GM23338 (cell line): ENCODE data around the gene APBB1IP. TPM values are rescaled to one million over a fixed set of nuclear protein-coding genes. Genes with fewer than 3 reads are reported as not detected.
A peak's percentile ranks its signal among the peaks of the same experiment; 100 is the strongest.

Experiments
- ATAC-seq: fragments of 200-7000 bp; cut with Tn5 transposase; 3 replicates; pipeline ENCODE4 v1.9.1; 2020
- DNase-seq: peaks from one replicate; pipeline ENCODE4 v3.0.0-alpha.2; 2015; ENCODE audit warnings: low spot score
- H2AFZ ChIP-seq: fragments of 200-600 bp; sonication (generic); 2 replicates; pipeline ENCODE4 v1.8.0; 2016; ENCODE audit warnings: antibody characterized with exemption, mild to moderate bottlenecking, moderate library complexity
- H3F3A ChIP-seq: fragments of 200-600 bp; sonication (generic); replicated peaks from 2 replicates; pipeline ENCODE4 v1.8.0; 2017; ENCODE audit warnings: antibody characterized with exemption, mixed run types, low read depth
- H3K27ac ChIP-seq: fragments of 200-600 bp; sonication (generic); 2 replicates; pipeline ENCODE4 v1.6.1; 2016; ENCODE audit warnings: low read depth
- H3K27me3 ChIP-seq: fragments of 200-600 bp; sonication (generic); 2 replicates; pipeline ENCODE4 v1.8.0; 2016; ENCODE audit warnings: mild to moderate bottlenecking, mixed run types, moderate library complexity; ENCODE audit not compliant: insufficient read depth
- H3K36me3 ChIP-seq: fragments of 200-600 bp; sonication (generic); 2 replicates; pipeline ENCODE4 v1.8.0; 2016; ENCODE audit warnings: mild to moderate bottlenecking; ENCODE audit not compliant: insufficient read depth
- H3K4me1 ChIP-seq: fragments of 200-600 bp; sonication (generic); 2 replicates; pipeline ENCODE4 v1.8.0; 2016; ENCODE audit warnings: mild to moderate bottlenecking, moderate library complexity; ENCODE audit not compliant: insufficient read depth
- H3K4me2 ChIP-seq: fragments of 200-600 bp; sonication (generic); 2 replicates; pipeline ENCODE4 v1.7.1; 2017; ENCODE audit warnings: mixed run types
- H3K4me3 ChIP-seq: fragments of 200-600 bp; sonication (generic); 2 replicates; pipeline ENCODE4 v1.6.1; 2016; ENCODE audit warnings: mixed run types
- H3K79me2 ChIP-seq: fragments of 200-600 bp; sonication (generic); replicated peaks from 2 replicates; pipeline ENCODE4 v1.8.0; 2017; ENCODE audit warnings: mild to moderate bottlenecking; ENCODE audit not compliant: insufficient read depth
- H3K9me2 ChIP-seq: fragments of 200-600 bp; sonication (generic); 2 replicates; pipeline ENCODE4 v1.8.0; 2017; ENCODE audit not compliant: insufficient read depth
- H4K20me1 ChIP-seq: fragments of 200-600 bp; sonication (generic); replicated peaks from 2 replicates; pipeline ENCODE4 v1.8.0; 2017; ENCODE audit warnings: mild to moderate bottlenecking; ENCODE audit not compliant: insufficient read depth
- H3K27ac Mint-ChIP-seq: 2 replicates; pipeline ENCODE4 v1.8.0; 2020; ENCODE audit warnings: inconsistent platforms, mild to moderate bottlenecking, moderate library complexity, mixed read lengths
- H3K27me3 Mint-ChIP-seq: 3 replicates; pipeline ENCODE4 v1.8.0; 2022; ENCODE audit warnings: low read depth, mild to moderate bottlenecking, moderate library complexity, mixed read lengths, inconsistent platforms; ENCODE audit not compliant: insufficient read depth, poor library complexity
- H3K36me3 Mint-ChIP-seq: 3 replicates; pipeline ENCODE4 v1.8.0; 2021; ENCODE audit warnings: low read depth, mild to moderate bottlenecking, inconsistent platforms, moderate library complexity, mixed read lengths
- H3K4me1 Mint-ChIP-seq: 3 replicates; pipeline ENCODE4 v1.8.0; 2020; ENCODE audit warnings: mild to moderate bottlenecking, inconsistent platforms, mixed read lengths
- H3K4me3 Mint-ChIP-seq: 3 replicates; pipeline ENCODE4 v1.8.0; 2021; ENCODE audit warnings: moderate library complexity, mild to moderate bottlenecking, inconsistent platforms, mixed read lengths
- H3K9me3 Mint-ChIP-seq: 3 replicates; pipeline ENCODE4 v1.8.0; 2020; ENCODE audit warnings: moderate library complexity, mild to moderate bottlenecking, inconsistent platforms, mixed read lengths
- CREB1 ChIP-seq: fragments of 250-450 bp; sonication (Bioruptor Pico); IDR thresholded peaks from 2 replicates; pipeline ENCODE4 v1.5.0; 2020; ENCODE audit warnings: low read depth, mild to moderate bottlenecking, moderate library complexity
- CTCF ChIP-seq, 2 experiments: fragments of 200-600 bp in 1 of 2; sonication (generic) in 1 of 2; conservative IDR thresholded peaks; 2 replicates each; pipeline versions ENCODE4 v1.5.1 to v1.6.1; 2016 to 2017; ENCODE audit warnings: antibody characterized with exemption in 2 of 2, low read depth in 2 of 2, mild to moderate bottlenecking in 2 of 2, moderate library complexity in 1 of 2
- REST ChIP-seq: IDR thresholded peaks from one replicate; pipeline ENCODE4 v1.6.1; 2018; ENCODE audit warnings: antibody characterized with exemption; ENCODE audit not compliant: unreplicated experiment
- ZNF331 ChIP-seq: fragments of 250-450 bp; sonication (Bioruptor Pico); IDR thresholded peaks from 2 replicates; pipeline ENCODE4 v1.5.0; 2020; ENCODE audit warnings: low read depth, mild to moderate bottlenecking, moderate library complexity
- ZNF462 ChIP-seq: fragments of 250-450 bp; sonication (Bioruptor Pico); IDR thresholded peaks from 2 replicates; pipeline ENCODE4 v1.5.0; 2020; ENCODE audit warnings: mild to moderate bottlenecking, moderate library complexity
- polyA plus RNA-seq: library from polyadenylated mRNA; unstranded; fragments of >200 nt; fragmentation: Nextera tagmentation; extraction: Ambion mirVana; gene quantifications from 2 replicates; pipeline ENCODE4 v1.2.1, GENCODE V29; 2016
- total RNA-seq: library from RNA; depleted of rRNA; stranded (reverse); fragments of >200 nt; shearing (Covaris generic); gene quantifications from 2 replicates; pipeline ENCODE4 v1.2.3, GENCODE V29; 2014

The APBB1IP gene
- total and polyA plus RNA-seq, 2 experiments from 2014 or later, result 0.14 to 0.16 TPM

GRCh38 chr10:26540601-26541000 is 102.5 kb downstream of the APBB1IP start:
- H3K4me3 Mint-ChIP-seq, result no peak overlapping the region
- H3K4me1 Mint-ChIP-seq, result peaks cover 3% of the 10 kb centered on the region; the same call in 2 of the 3 replicates
- no peak overlapping the region for H3K4me3 ChIP-seq
- H4K20me1 ChIP-seq, result no peaks in the 10 kb centered on the region
- no peaks in the 10 kb centered on the region for H3K9me2 ChIP-seq
- no peak overlapping the region for H3K27ac Mint-ChIP-seq
- H3K27me3 Mint-ChIP-seq, result no peaks in the 10 kb centered on the region
- no peak for TF ChIP-seq ZNF331 (CRISPR knock-in tag)
- TF ChIP-seq CREB1 (CRISPR knock-in tag), result no peak
- TF ChIP-seq ZNF462 (CRISPR knock-in tag), result no peak
- TF ChIP-seq CTCF (conservative IDR thresholded peaks at IDR 0.05; ENCODE audit: low read depth in 2 of 2), result no peak
- TF ChIP-seq REST, result no peak
- H2AFZ ChIP-seq, result no peak overlapping the region
- H3K36me3 Mint-ChIP-seq, result no peaks in the 10 kb centered on the region
- H3K79me2 ChIP-seq, result no peaks in the 10 kb centered on the region
- H3K9me3 Mint-ChIP-seq, result no peaks in the 10 kb centered on the region
- H3K4me1 ChIP-seq, result no peaks in the 10 kb centered on the region
- ATAC-seq, result no peak
- H3K4me2 ChIP-seq, result no peak overlapping the region
- H3K27me3 ChIP-seq, result no peaks in the 10 kb centered on the region
- no peak overlapping the region for H3K27ac ChIP-seq
- DNase-seq, result peak; percentile 81
- no peaks in the 10 kb centered on the region for H3K36me3 ChIP-seq
- no peaks in the 10 kb centered on the region for H3F3A ChIP-seq
